HepG2 (cell line): ENCODE results near the gene SFTPB. TPM values are rescaled to one million over a fixed set of nuclear protein-coding genes. Genes with fewer than 3 reads are reported as not detected.

Source experiments
- ATAC-seq: fragments of 200-7000 bp; cut with Tn5 transposase; 3 replicates; pipeline ENCODE4 v1.9.1; 2020; ENCODE audit warnings: mild to moderate bottlenecking, moderate library complexity
- BruUV-seq: library from RNA; stranded (reverse); fragments of 400-500 nt; replicated peaks from 2 replicates; lab custom pipeline; 2021; lab: Mats Ljungman, UMichigan
- CTCF ChIA-PET: fragments of 300-600 bp; formaldehyde crosslinking; extraction: SDS; loops from one replicate; lab custom pipeline; 2021; ENCODE audit warnings: low total read pairs, inconsistent platforms, low intra/inter-chr PET ratio; lab: Yijun Ruan, JAX
- POLR2A ChIA-PET: fragments of 350-600 bp; sonication (Branson Sonifier 250); formaldehyde crosslinking; loops from one replicate; lab custom pipeline; 2020; ENCODE audit warnings: antibody characterized with exemption, inconsistent platforms; lab: Yijun Ruan, JAX
- DNase-seq: peaks from one replicate; pipeline ENCODE4 v3.0.0-alpha.2; 2015; ENCODE audit warnings: low spot score
- FAIRE-seq: peaks from 3 replicates; lab custom pipeline; 2011; peaks lifted over from hg19 to GRCh38; lab: Jason Lieb, UNC
- H2AFZ ChIP-seq: one replicate; pipeline ENCODE4 v1.6.1; 2011; ENCODE audit warnings: low read length, inconsistent platforms
- H3K27ac ChIP-seq: fragments of 300-600 bp; 3 replicates; pipeline ENCODE4 v1.8.0; 2011; ENCODE audit warnings: mixed run types, mild to moderate bottlenecking, mixed read lengths, low read length, inconsistent platforms; ENCODE audit not compliant: insufficient read depth; ENCODE audit errors: extremely low read length
- H3K27me3 ChIP-seq, 2 experiments: fragments of 200-600 bp in 1 of 2; 2 replicates in 1 of 2; 3 replicates in 1 of 2; pipeline versions ENCODE4 v1.6.0 to v1.8.0; 2011; ENCODE audit warnings: low read length in 2 of 2, mild to moderate bottlenecking in 2 of 2, moderate library complexity in 2 of 2, inconsistent platforms in 1 of 2; ENCODE audit not compliant: insufficient read depth in 2 of 2, control insufficient read depth in 1 of 2
- H3K36me3 ChIP-seq, 2 experiments: fragments of 200-600 bp in 1 of 2; replicated peaks in 1 of 2; 2 replicates in 1 of 2; 3 replicates in 1 of 2; pipeline versions ENCODE4 v1.5.1 to v1.8.0; 2011; ENCODE audit warnings: low read length in 2 of 2, inconsistent platforms in 1 of 2; ENCODE audit not compliant: insufficient read depth in 2 of 2, control insufficient read depth in 1 of 2
- H3K4me1 ChIP-seq: 2 replicates; pipeline ENCODE4 v1.5.1; 2012; ENCODE audit warnings: low read length, inconsistent platforms; ENCODE audit not compliant: insufficient read depth
- H3K4me2 ChIP-seq: 2 replicates; pipeline ENCODE4 v1.6.0; 2011; ENCODE audit warnings: low read depth, low read length, inconsistent platforms
- H3K4me3 ChIP-seq, 3 experiments: fragments of 200-600 bp in 1 of 3; sonication (generic), shearing (Covaris generic) in 1 of 3; replicated peaks in 1 of 3; 2 replicates each; pipeline ENCODE4 v1.5.1; 2011 to 2016; ENCODE audit warnings: low read length in 3 of 3, inconsistent platforms in 2 of 3, low read depth in 2 of 3, mild to moderate bottlenecking in 2 of 3, control low read depth in 1 of 3, mixed read lengths in 1 of 3; ENCODE audit not compliant: insufficient read depth in 1 of 3
- H3K79me2 ChIP-seq: one replicate; pipeline ENCODE4 v1.6.1; 2011; ENCODE audit warnings: low read length, inconsistent platforms; ENCODE audit not compliant: insufficient read depth
- H3K9ac ChIP-seq: 2 replicates; pipeline ENCODE4 v1.6.0; 2011; ENCODE audit warnings: mild to moderate bottlenecking, low read depth, low read length, inconsistent platforms; ENCODE audit not compliant: insufficient read depth
- H3K9me3 ChIP-seq: 2 replicates; pipeline ENCODE4 v1.5.1; 2012; ENCODE audit warnings: mild to moderate bottlenecking, low read length
- H4K20me1 ChIP-seq: 2 replicates; pipeline ENCODE4 v1.6.0; 2011; ENCODE audit warnings: inconsistent platforms, mild to moderate bottlenecking, low read length, moderate library complexity; ENCODE audit not compliant: insufficient read depth
- ETV5 ChIP-seq: IDR thresholded peaks from 2 replicates; pipeline ENCODE4 v1.6.1; 2018; ENCODE audit warnings: missing biosample characterization, missing genetic modification reagents, inconsistent platforms, borderline replicate concordance
- NR2F1 ChIP-seq, 2 experiments: fragments of 450-650 bp in 1 of 2; formaldehyde crosslinking in 1 of 2; IDR thresholded peaks; 2 replicates each; pipeline versions ENCODE4 v1.5.0 to v1.6.1; 2016 to 2020; ENCODE audit warnings: mild to moderate bottlenecking in 1 of 2, missing compliant biosample characterization in 1 of 2, missing genetic modification reagents in 1 of 2, moderate library complexity in 1 of 2
- PBX3 ChIP-seq: sonication (generic); formaldehyde crosslinking; IDR thresholded peaks from 2 replicates; pipeline ENCODE4 v1.8.1; 2023; ENCODE audit warnings: missing genetic modification reagents, inconsistent platforms, borderline replicate concordance
- STAT5B ChIP-seq: sonication (generic); formaldehyde crosslinking; IDR thresholded peaks from 2 replicates; pipeline ENCODE4 v1.4.0; 2020; ENCODE audit warnings: missing genetic modification reagents
- ZEB1 ChIP-seq: IDR thresholded peaks from 2 replicates; pipeline ENCODE4 v1.6.1; 2012; ENCODE audit warnings: mild to moderate bottlenecking, low read depth, inconsistent platforms; ENCODE audit not compliant: insufficient replicate concordance
- WGBS: methylation state at CpG from one replicate; pipeline ENCODE4 v1.1.6; 2017; ENCODE audit warnings: low lambda C conversion rate; 5-methylcytosine and 5-hydroxymethylcytosine counted together
- in situ Hi-C: cut with HindIII; loops from 2 replicates; pipeline ENCODE4 v1.10.0; 2017; ENCODE audit warnings: low pct_unique_long_range_greater_than_20kb; ENCODE audit not compliant: extremely low pct_ligation_motif_present
- intact Hi-C: fragments of 100-400 bp; cut with micrococcal nuclease; formaldehyde crosslinking; loops from one replicate; pipeline ENCODE4 v1.10.0; 2022; ENCODE audit not compliant: unreplicated experiment
- polyA plus RNA-seq, 8 experiments: library from polyadenylated mRNA; depleted of rRNA in 3 of 8; stranded (reverse) in 7 of 8; unstranded in 1 of 8; fragments of >200 nt; fragmentation: Illumina TruSeq in 4 of 8; extraction: Trizol in 4 of 8; gene quantifications; 2 replicates each; pipeline versions ENCODE4 v1.2.1 to v1.2.3, GENCODE V29; 2011 to 2016; ENCODE audit warnings: low read depth in 4 of 8, missing spikeins in 1 of 8, mixed read lengths in 1 of 8; ENCODE audit not compliant: insufficient read depth in 1 of 8
- total RNA-seq, 5 experiments: library from RNA; depleted of rRNA; stranded (reverse); fragments of >200 nt; fragmentation: Illumina TruSeq; extraction: Trizol; gene quantifications; 2 replicates each; pipeline ENCODE4 v1.2.3, GENCODE V29; 2016; ENCODE audit warnings: low read depth in 1 of 5
- TF ChIP-seq, protein P1 (sequence below): sonication (generic); formaldehyde crosslinking; conservative IDR thresholded peaks from 2 replicates; pipeline ENCODE4 v1.4.0; 2020; ENCODE audit warnings: missing genetic modification reagents
- TF ChIP-seq, protein P2 (sequence below): sonication (generic); formaldehyde crosslinking; IDR thresholded peaks from 2 replicates; pipeline ENCODE4 v1.8.0; 2022; ENCODE audit warnings: missing genetic modification reagents, mild to moderate bottlenecking, borderline replicate concordance

Gene SFTPB
- total and polyA plus RNA-seq, 2 of the 13 experiments (the other 11 are each of a cell fraction or from before 2014, with no cell fraction given), result not detected

- peaks cover 1 to 21% of the 10 kb centered on the region in 2 experiments; a peak in 3 of 5 replicates for H3K27me3 ChIP-seq
- no TSS peak for BruUV-seq
- DNase-seq (no peak), ATAC-seq (no peak), FAIRE-seq (no peak)
- H2AFZ ChIP-seq, result no peak overlapping the region
- H3K79me2 ChIP-seq, result no peaks in the 10 kb centered on the region
- no peaks in the 10 kb centered on the region for H3K36me3 ChIP-seq
- in situ Hi-C loops, result no loop called here
- ChIA-PET CTCF (no interaction called here), POLR2A (no interaction called here)
- H3K27ac ChIP-seq, result no peak overlapping the region
- no peak overlapping the region for H3K9ac ChIP-seq
- no peaks in the 10 kb centered on the region for H3K9me3 ChIP-seq
- H3K4me1 ChIP-seq, result peaks cover 8% of the 10 kb centered on the region; the same call in 1 of the 2 replicates
- H4K20me1 ChIP-seq, result peaks cover 2% of the 10 kb centered on the region; the same call in 1 of the 2 replicates
- 7% methylated on average over 5 of the region's 5 CpGs for whole genome bisulfite sequencing
- intact Hi-C loops, result no loop called here
- no peak overlapping the region for H3K4me3 ChIP-seq
- no peak overlapping the region for H3K4me2 ChIP-seq
- no peak for TF ChIP-seq ZEB1
- TF ChIP-seq PBX3, result no peak
- no peak for TF ChIP-seq STAT5B (CRISPR knock-in tag)
- TF ChIP-seq, protein P1, sequence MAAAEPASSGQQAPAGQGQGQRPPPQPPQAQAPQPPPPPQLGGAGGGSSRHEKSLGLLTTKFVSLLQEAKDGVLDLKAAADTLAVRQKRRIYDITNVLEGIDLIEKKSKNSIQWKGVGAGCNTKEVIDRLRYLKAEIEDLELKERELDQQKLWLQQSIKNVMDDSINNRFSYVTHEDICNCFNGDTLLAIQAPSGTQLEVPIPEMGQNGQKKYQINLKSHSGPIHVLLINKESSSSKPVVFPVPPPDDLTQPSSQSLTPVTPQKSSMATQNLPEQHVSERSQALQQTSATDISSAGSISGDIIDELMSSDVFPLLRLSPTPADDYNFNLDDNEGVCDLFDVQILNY (CRISPR knock-in tag), result no peak
- TF ChIP-seq, protein P2, sequence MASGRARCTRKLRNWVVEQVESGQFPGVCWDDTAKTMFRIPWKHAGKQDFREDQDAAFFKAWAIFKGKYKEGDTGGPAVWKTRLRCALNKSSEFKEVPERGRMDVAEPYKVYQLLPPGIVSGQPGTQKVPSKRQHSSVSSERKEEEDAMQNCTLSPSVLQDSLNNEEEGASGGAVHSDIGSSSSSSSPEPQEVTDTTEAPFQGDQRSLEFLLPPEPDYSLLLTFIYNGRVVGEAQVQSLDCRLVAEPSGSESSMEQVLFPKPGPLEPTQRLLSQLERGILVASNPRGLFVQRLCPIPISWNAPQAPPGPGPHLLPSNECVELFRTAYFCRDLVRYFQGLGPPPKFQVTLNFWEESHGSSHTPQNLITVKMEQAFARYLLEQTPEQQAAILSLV (CRISPR knock-in tag), result no peak
- no peak for TF ChIP-seq ETV5
- no peak for TF ChIP-seq NR2F1 (CRISPR knock-in tag; IDR thresholded peaks at IDR 0.05)
Measured at GRCh38 chr2:85681372-85681763, 13.4 kb upstream of the SFTPB start.
